K562 (cell line): ENCODE results near the gene FAM200A. TPM values are rescaled to one million over a fixed set of nuclear protein-coding genes. Genes with fewer than 3 reads are reported as not detected.

Experiments
- ETV6 ChIP-seq, 3 experiments: fragments of 150-350 bp in 1 of 3; sonication (generic) in 1 of 3; formaldehyde crosslinking in 1 of 3; IDR thresholded peaks; 2 replicates each; pipeline versions ENCODE4 v1.6.1 to v1.8.0; 2014 to 2022; ENCODE audit warnings: borderline replicate concordance in 2 of 3, low read depth in 2 of 3, antibody characterized with exemption in 1 of 3, low read length in 1 of 3, mild to moderate bottlenecking in 1 of 3, missing genetic modification reagents in 1 of 3
- FOXJ2 ChIP-seq: fragments of 200-800 bp; sonication (Bioruptor generic); IDR thresholded peaks from 2 replicates; pipeline ENCODE4 v1.6.1; 2016; ENCODE audit warnings: missing genetic modification characterization, missing compliant biosample characterization
- MCM3 ChIP-seq: fragments of 450-650 bp; IDR thresholded peaks from 2 replicates; pipeline ENCODE4 v1.6.1; 2016
- NBN ChIP-seq: fragments of 450-650 bp; IDR thresholded peaks from 2 replicates; pipeline ENCODE4 v1.6.1; 2016; ENCODE audit warnings: low read depth, mild to moderate bottlenecking
- NCOA4 ChIP-seq: fragments of 450-650 bp; IDR thresholded peaks from 2 replicates; pipeline ENCODE4 v1.6.1; 2018; ENCODE audit warnings: mild to moderate bottlenecking; ENCODE audit not compliant: partially characterized antibody
- NCOA6 ChIP-seq: fragments of 450-650 bp; IDR thresholded peaks from 2 replicates; pipeline ENCODE4 v1.6.1; 2017; ENCODE audit warnings: mild to moderate bottlenecking
- PHF21A ChIP-seq: fragments of 450-650 bp; IDR thresholded peaks from 2 replicates; pipeline ENCODE4 v1.6.1; 2017; ENCODE audit warnings: low read depth, borderline replicate concordance
- POLR2H ChIP-seq: IDR thresholded peaks from 2 replicates; pipeline ENCODE4 v1.6.1; 2016; ENCODE audit warnings: missing genetic modification characterization, low read depth, mild to moderate bottlenecking, control low read depth, missing compliant biosample characterization, moderate library complexity
- PYGO2 ChIP-seq: fragments of 450-650 bp; IDR thresholded peaks from 2 replicates; pipeline ENCODE4 v1.6.1; 2016; ENCODE audit warnings: mild to moderate bottlenecking, missing genetic modification characterization, moderate library complexity, missing compliant biosample characterization
- U2AF2 ChIP-seq: fragments of 200-400 bp; formaldehyde crosslinking; optimal IDR thresholded peaks from 2 replicates; pipeline ENCODE3; 2017; ENCODE audit warnings: low read depth, mild to moderate bottlenecking, low read length
- ZNF224 ChIP-seq: sonication (generic); formaldehyde crosslinking; IDR thresholded peaks from 2 replicates; pipeline ENCODE4 v1.8.0; 2022; ENCODE audit warnings: mild to moderate bottlenecking, missing genetic modification reagents
- ZNF507 ChIP-seq: conservative IDR thresholded peaks from 2 replicates; pipeline ENCODE4 v1.6.1; 2017; ENCODE audit warnings: missing genetic modification characterization, missing compliant biosample characterization
- polyA plus RNA-seq, 8 experiments: library from polyadenylated mRNA; depleted of rRNA in 4 of 8; stranded (reverse) in 5 of 8; unstranded in 3 of 8; fragments of >200 nt; fragmentation: Nextera tagmentation in 2 of 8; fragmentation: Illumina TruSeq in 1 of 8; extraction: Ambion mirVana in 2 of 8; extraction: Trizol in 1 of 8; gene quantifications; 2 replicates each; pipeline versions ENCODE4 v1.2.1 to v1.2.3, GENCODE V29; 2011 to 2014; ENCODE audit warnings: inconsistent platforms in 1 of 8, missing spikeins in 1 of 8
- total RNA-seq, 7 experiments: library from RNA; depleted of rRNA in 6 of 7; stranded (reverse); fragments of >200 nt in 6 of 7; fragmentation: Illumina TruSeq in 2 of 7; extraction: Trizol in 2 of 7; gene quantifications; 2 replicates each; pipeline versions ENCODE4 v1.2.1 to v1.2.3, GENCODE V29; 2011 to 2021; ENCODE audit warnings: low replicate concordance in 1 of 7
- TF ChIP-seq, protein P1 (sequence below), 2 experiments: fragments of 450-650 bp; IDR thresholded peaks; 2 replicates each; pipeline ENCODE4 v1.6.1; 2016; ENCODE audit warnings: mild to moderate bottlenecking in 2 of 2, borderline replicate concordance in 1 of 2, low read depth in 1 of 2, moderate library complexity in 1 of 2
- TF ChIP-seq, protein P2 (sequence below): fragments of 450-650 bp; IDR thresholded peaks from 2 replicates; pipeline ENCODE4 v1.6.1; 2017; ENCODE audit warnings: antibody characterized with exemption, mild to moderate bottlenecking

The FAM200A gene
- total and polyA plus RNA-seq, 9 of the 15 experiments (the other 6 are each of a cell fraction or from before 2014, with no cell fraction given), result 3.3 to 11.2 (median 8.3) TPM

GRCh38 chr7:99558306-99559174 is 6.6 kb upstream of the FAM200A start, which contains the start of gene ZNF655 (continued):
- peak; percentile 90 for TF ChIP-seq POLR2H (tag)
- TF ChIP-seq, protein P1, sequence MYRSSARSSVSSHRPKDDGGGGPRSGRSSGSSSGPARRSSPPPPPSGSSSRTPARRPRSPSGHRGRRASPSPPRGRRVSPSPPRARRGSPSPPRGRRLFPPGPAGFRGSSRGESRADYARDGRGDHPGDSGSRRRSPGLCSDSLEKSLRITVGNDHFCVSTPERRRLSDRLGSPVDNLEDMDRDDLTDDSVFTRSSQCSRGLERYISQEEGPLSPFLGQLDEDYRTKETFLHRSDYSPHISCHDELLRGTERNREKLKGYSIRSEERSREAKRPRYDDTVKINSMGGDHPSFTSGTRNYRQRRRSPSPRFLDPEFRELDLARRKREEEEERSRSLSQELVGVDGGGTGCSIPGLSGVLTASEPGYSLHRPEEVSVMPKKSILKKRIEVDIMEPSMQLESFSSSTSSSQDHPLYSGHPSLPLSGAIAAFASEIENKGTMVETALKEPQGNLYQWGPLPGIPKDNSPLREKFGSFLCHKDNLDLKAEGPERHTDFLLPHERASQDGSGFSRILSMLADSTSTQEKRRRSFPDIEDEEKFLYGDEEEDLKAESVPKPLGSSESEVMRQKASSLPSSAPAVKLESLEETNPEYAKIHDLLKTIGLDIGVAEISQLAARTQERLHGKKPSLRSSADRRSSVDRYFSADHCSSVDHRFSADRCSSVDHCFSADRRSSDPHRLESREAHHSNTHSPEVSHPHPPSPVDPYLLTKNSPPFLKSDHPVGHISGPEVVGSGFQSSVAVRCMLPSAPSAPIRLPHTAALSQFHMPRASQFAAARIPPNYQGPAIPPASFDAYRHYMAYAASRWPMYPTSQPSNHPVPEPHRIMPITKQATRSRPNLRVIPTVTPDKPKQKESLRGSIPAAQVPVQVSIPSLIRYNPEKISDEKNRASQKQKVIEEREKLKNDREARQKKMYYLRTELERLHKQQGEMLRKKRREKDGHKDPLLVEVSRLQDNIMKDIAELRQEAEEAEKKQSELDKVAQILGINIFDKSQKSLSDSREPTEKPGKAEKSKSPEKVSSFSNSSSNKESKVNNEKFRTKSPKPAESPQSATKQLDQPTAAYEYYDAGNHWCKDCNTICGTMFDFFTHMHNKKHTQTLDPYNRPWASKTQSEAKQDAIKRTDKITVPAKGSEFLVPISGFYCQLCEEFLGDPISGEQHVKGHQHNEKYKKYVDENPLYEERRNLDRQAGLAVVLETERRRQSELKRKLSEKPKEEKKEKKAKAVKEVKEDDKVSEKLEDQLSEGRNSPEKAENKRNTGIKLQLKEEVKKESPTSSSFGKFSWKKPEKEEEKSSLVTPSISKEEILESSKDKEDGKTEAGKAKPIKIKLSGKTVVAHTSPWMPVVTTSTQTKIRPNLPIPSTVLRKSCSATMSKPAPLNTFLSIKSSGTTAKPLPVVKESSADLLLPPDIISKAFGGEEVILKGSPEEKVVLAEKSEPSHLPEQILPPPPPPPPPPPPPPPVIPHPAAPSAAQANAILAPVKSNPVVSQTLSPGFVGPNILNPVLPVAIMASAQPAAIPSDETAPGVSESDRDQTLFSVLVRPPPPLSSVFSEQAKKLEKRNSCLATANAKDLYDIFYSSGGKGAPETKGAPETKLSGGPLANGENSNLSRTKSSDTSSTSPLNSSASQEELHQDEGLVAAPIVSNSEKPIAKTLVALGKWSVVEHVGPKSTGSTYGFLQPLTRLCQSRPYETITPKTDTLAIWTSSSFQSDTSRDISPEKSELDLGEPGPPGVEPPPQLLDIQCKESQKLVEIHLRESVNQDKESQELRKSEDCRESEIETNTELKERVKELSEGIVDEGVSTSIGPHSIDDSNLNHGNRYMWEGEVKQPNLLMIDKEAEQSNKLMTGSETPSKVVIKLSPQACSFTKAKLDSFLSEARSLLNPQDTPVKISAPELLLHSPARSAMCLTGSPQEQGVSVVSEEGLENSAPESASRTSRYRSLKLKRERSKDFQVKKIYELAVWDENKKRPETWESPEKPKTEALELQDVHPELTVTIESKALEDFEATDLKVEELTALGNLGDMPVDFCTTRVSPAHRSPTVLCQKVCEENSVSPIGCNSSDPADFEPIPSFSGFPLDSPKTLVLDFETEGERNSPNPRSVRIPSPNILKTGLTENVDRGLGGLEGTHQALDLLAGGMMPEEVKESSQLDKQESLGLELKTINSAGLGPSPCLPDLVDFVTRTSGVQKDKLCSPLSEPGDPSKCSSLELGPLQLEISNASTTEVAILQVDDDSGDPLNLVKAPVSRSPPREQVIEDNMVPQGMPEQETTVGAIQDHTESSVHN (IDR thresholded peaks at IDR 0.05; ENCODE audit: borderline replicate concordance in 1 of 2, low read depth in 1 of 2), result peak in 1 of 2 experiments; percentile 90; a peak in 1 of 4 replicates
- no peak for TF ChIP-seq PHF21A
- TF ChIP-seq NBN, result peak; percentile 58; the same call in 1 of the 2 replicates
- TF ChIP-seq, protein P2, sequence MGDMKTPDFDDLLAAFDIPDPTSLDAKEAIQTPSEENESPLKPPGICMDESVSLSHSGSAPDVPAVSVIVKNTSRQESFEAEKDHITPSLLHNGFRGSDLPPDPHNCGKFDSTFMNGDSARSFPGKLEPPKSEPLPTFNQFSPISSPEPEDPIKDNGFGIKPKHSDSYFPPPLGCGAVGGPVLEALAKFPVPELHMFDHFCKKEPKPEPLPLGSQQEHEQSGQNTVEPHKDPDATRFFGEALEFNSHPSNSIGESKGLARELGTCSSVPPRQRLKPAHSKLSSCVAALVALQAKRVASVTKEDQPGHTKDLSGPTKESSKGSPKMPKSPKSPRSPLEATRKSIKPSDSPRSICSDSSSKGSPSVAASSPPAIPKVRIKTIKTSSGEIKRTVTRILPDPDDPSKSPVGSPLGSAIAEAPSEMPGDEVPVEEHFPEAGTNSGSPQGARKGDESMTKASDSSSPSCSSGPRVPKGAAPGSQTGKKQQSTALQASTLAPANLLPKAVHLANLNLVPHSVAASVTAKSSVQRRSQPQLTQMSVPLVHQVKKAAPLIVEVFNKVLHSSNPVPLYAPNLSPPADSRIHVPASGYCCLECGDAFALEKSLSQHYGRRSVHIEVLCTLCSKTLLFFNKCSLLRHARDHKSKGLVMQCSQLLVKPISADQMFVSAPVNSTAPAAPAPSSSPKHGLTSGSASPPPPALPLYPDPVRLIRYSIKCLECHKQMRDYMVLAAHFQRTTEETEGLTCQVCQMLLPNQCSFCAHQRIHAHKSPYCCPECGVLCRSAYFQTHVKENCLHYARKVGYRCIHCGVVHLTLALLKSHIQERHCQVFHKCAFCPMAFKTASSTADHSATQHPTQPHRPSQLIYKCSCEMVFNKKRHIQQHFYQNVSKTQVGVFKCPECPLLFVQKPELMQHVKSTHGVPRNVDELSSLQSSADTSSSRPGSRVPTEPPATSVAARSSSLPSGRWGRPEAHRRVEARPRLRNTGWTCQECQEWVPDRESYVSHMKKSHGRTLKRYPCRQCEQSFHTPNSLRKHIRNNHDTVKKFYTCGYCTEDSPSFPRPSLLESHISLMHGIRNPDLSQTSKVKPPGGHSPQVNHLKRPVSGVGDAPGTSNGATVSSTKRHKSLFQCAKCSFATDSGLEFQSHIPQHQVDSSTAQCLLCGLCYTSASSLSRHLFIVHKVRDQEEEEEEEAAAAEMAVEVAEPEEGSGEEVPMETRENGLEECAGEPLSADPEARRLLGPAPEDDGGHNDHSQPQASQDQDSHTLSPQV, result peak; percentile 33; the same call in 1 of the 2 replicates
- TF ChIP-seq ZNF507 (tag), result no peak
- TF ChIP-seq ETV6 (IDR thresholded peaks at IDR 0.05; ENCODE audit: borderline replicate concordance in 1 of 2, low read depth in 2 of 2, low read length in 1 of 2), result no peak; a peak in 1 of 4 replicates
- no peak for TF ChIP-seq ETV6 (CRISPR knock-in tag; IDR thresholded peaks at IDR 0.05; ENCODE audit: borderline replicate concordance)
- no peak for TF ChIP-seq MCM3
- no peak for TF ChIP-seq FOXJ2 (tag)
- peak; percentile 81 for TF ChIP-seq NCOA6
- no peak for TF ChIP-seq U2AF2
- TF ChIP-seq PYGO2 (tag), result no peak
- no peak for TF ChIP-seq ZNF224 (CRISPR knock-in tag)
- no peak for TF ChIP-seq NCOA4
